T47D (cell line): Measurements from ENCODE around the gene MRTFB.

Experiments used
- DNase-seq, 2 experiments: peaks; one replicate each; pipeline versions ENCODE4 v3.0.0 to v3.0.0-alpha.2; 2011 to 2012; ENCODE audit warnings: low read depth in 1 of 2, low spot score in 1 of 2
- JUND ChIP-seq: IDR thresholded peaks from 2 replicates; pipeline ENCODE4 v1.6.1; 2012; ENCODE audit warnings: low read depth
- in situ Hi-C: cut with HindIII; loops from 2 replicates; pipeline ENCODE4 v1.10.0; 2016; ENCODE audit warnings: low sequenced_read_pairs, low pct_unique_long_range_greater_than_20kb

Gene MRTFB

DNA sequence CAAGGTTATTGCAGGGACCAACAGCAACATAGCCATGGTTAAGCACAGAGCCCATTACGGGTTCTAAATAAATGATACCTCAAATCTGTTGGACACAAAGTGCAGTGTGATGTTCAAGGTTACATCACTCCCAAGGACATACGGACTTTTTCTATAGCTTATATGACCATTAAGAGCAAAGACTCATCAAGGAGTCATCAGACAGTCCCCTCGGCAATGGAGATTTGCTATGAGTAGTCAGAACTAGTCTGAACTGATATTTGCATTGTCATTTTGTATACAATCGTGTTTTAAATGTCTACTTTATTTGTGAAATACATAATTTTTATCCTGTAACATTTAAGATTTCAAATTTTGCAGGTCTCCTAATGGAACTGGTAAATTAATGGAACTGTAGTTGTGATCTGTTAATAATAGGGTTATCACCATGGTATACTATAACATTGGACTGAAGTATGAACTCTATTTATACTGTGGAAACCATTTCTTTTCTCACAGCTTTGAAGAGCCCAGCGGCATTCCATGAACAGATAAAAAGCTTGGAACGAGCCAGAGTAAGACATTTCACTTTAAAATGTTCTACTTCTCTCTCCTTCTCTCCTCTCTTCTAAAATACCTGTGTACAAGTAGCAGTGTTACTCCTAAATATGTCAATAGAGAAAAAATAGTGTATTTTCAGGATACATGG, 140.9 kb downstream of the MRTFB start:
- no peak for TF ChIP-seq JUND
- no peak for DNase-seq
- in situ Hi-C loops = no loop called here

DNA sequence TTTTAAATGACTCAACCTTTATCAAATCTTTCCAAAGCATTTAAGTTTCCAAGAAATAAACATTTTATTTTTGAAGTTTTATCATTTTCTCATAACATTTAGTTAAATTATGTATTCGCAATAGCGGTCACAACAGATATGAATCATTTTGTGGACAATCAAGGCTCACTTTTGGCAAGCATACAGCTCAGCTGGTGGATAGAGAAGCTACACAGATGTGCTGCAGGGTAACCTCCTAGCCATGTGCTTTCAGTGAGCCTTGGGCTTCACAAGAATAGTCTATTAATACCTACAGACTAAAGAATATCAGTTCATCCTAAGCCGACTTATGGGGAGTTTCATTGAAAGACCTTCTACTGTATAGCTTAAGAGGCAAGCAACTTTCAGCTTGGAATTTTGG, 144.8 kb downstream of the MRTFB start:
- DNase-seq = no peak
- TF ChIP-seq JUND = no peak
- in situ Hi-C loops = no loop called here

DNA sequence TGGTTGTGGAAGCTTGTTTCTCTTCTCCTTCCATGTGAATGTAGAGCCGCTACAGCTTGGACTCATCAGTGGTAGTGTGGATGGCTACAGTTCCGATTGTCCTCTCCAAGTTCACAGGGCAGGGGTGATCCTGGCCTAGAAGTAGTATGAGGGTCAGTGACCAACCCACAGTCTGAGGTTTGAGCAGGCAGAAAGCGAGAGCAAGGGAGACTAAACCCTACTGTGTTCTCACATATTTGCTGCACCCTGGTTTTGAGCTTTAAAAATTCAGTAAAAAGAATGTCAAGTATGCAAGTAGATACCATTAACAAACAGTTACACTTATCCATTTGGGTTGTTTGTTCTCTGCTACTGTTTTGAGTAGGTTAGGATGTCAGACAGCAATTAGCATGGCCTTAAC, 148.9 kb downstream of the MRTFB start:
- no peak for TF ChIP-seq JUND
- in situ Hi-C loops = no loop called here
- DNase-seq = no peak

DNA sequence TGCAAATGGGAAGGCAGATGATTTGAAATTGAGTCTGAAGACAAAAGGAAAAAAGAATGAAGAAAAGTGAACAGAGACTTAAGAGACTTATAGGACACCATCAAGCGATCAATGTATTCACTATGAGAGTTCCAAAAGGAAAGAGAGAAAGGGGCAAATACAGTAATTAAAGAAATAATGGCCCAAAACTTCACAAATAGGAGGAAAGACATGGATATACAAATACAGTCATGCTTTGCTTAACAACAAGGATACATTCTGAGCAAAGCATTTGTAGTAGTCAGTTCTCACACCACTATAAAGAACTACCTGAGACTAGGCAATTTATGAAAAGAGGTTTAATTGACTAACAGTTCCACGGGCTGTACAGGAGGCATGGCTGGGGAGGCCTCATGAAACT, 152.5 kb downstream of the MRTFB start:
- no peak for TF ChIP-seq JUND
- in situ Hi-C loops = no loop called here
- no peak for DNase-seq

DNA sequence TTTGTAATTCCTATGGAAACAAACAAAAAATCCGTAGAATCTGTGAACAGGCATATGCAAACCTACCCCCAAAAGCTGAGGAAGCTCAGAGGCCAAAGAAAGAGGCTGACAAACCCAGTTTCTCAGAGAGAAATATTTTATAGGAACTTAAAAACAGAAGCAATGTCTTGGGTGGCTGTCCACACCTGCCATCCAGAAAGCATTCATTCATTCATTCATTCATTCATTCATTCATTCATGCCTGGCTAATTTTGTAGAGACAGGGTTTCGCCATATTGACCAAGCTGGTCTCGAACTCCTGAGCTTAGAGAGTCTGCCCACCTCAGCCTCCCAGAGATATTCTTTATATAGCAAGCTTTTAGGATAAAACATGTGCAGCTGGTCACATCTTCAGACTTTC, 154.3 kb downstream of the MRTFB start:
- in situ Hi-C loops = no loop called here
- TF ChIP-seq JUND = no peak

DNA sequence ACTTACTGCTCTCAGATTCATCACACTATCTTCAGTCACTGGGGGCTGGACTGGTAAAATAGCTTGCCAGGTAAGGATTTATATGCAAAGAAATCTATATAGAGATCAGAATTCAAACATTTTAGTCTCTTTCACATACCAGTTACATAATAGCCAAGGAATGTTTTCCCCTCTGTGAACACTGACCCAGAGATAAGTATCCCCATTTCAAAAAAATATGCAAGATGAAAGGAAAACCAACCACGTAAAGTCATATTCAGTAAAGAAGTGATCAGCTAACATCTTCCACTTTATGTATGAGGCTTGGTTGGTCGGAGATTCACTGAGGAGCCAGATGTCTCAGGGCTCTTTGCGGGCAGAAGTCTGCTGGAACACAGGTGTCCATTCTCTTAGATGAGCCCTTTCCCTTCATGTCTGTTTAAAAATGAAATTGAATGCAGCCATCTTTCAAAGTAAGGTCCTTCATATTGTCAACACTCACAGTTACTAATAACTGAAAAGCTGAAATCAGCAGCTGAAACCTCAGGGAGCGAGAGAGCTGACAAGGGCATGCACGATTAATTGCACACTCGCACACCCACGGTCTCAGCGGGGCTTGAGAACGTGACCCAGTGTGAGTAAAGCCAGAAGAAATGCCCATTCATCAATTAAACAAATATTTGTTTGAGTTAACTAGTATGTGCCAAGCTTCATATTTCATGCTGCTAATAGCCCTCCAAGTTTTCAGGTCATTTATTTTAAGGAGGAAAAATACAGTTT, 161.2 kb downstream of the MRTFB start:
- no peak for DNase-seq
- in situ Hi-C loops = no loop called here

More for the DNA sequence above, 154.3 kb downstream of the MRTFB start:
- no peak for DNase-seq

DNA sequence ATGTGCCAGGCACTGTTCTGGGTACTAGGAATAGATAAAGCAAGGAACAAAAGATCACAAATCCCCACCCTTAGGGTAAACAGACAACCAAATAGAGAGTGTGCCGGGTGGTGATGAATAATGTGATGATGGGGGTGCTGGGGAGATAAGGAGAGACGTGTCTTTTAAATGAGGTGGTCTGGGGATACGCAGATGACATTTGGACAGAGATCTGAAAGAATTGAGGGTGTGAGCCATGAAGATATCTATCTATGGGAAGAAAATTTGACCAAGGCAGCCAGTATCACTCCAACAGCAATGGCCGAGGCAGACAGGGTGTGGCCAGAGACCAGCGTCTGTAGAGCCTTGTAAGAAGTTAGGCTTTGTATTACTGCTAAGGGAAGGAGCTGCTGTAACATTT, 165.3 kb downstream of the MRTFB start:
- no peak for DNase-seq
- no peak for TF ChIP-seq JUND
- in situ Hi-C loops = no loop called here

More for the DNA sequence above, 161.2 kb downstream of the MRTFB start:
- no peak for TF ChIP-seq JUND

DNA sequence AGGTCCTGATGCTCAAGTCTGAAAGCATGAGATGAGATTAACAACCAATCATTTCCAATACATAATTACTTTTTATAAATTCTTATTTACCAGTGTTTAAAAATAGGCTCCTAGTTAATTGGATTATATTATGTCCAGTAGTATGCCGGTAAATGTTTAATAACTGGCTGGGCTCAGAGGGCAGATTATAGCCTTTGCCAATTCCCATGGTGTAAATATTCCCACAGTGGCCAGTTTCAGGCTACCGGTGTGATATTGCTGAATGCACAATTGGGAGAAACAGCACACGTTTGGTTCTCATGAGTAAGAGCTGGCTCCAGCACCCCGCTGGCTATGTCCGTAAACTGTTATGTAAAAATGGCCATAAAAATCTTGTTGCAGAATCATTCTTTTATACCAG, 167.6 kb downstream of the MRTFB start:
- DNase-seq = no peak
- in situ Hi-C loops = no loop called here
- no peak for TF ChIP-seq JUND

DNA sequence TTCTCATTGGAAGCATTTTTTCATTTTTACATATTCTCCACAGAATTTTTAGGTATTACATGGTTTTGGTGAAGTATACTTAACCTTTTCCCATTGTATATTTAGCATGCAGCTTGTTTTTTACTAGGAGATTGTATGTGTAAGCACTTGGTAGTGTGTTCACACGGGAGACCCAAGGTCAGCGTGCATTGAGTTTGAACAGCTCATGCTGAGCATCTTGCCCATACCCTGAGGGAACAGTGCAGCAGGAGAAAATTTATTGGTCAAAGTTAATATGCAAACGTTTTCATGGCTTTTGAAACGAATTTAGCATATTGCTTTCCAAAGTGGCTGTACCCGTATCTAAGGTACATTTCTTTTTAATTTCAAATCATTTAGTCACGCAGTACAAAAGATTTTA, 168.7 kb downstream of the MRTFB start:
- TF ChIP-seq JUND = no peak
- DNase-seq = no peak
- in situ Hi-C loops = no loop called here

DNA sequence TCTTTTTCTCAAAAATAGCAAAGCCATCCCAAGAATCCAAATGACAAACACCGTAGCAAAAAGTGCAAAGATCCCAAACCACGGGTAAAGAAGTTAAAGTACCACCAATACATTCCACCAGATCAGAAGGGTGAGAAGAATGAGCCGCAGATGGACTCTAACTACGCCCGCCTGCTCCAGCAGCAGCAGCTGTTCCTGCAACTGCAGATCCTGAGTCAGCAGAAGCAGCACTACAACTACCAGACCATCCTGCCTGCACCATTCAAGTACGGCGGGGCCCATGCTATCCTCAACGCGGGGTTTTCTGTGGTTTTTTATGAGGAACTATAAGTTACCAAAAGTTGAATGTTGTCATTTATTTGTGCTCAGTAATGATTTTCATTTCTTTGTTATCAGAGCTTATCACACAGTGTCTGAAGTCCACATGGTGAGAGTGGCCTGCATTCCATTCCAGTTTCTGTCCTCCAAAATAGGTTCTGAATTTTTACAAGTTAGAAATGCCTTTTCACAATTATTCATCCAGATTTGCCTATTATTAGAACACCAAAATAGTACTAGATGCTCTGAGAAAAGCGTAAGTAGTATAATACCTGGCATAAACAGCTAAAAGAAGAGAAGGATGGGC, 169.2 kb downstream of the MRTFB start:
- no peak for TF ChIP-seq JUND
- no peak for DNase-seq
- in situ Hi-C loops = no loop called here

DNA sequence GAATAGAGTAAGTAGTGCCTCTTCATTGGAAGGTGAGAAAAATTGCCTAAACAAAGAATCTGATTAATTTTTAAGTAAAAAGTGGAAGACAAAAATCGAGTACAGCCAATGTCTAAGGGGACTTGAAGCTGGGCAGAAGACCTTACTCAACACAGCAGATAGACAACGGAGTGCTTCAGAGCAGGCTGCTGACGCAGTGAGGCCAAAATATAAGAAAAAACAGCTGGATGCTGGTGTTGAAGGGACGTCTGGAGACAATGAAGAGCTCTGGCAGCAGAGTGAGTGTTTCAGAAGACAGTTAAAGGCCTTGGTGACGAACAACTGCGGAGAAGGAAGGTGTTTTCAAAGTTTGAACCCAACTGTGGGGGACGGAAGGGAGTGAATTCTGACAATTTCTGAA, 169.8 kb downstream of the MRTFB start:
- in situ Hi-C loops = no loop called here
- TF ChIP-seq JUND = no peak

DNA sequence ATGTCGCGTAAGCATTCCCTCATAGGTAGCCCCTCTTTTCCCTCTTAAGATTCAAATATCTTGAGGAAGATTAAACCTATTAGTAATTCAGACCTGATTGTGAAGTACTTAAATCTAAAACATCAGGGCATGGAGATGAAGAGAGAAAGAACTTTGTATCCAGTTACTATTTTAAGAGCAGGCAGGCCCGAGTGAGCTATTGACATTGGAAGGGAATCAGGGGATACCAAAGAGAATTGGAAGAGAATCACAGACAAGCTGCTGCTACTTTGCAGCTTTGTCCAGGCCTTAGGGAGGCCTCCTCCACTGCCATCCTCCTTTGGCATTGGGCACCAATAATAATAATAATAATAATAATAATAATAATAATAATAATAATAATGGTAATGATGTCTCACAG, 170.5 kb downstream of the MRTFB start:
- DNase-seq = no peak
- in situ Hi-C loops = no loop called here
- no peak for TF ChIP-seq JUND

More for the DNA sequence above, 169.8 kb downstream of the MRTFB start:
- DNase-seq = no peak

DNA sequence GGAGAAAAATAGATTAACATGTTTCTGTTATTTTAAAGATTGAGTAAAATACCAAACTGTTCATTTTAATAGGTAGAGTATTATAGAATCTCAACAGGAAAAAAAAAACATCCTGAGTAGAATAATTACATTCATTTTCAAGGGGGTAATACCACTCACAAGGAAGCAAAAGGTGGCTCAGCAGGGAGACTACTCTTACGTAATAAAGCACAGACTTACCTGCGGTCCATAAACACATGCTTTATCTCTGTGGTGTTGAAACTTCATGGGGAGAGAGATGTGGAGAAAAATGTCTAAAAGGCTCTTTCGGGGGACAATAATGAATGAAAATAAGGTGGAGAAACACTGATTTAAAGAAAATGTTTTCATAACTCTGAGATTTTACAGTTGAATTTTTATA, 171.7 kb downstream of the MRTFB start:
- in situ Hi-C loops = no loop called here
- no peak for DNase-seq
- TF ChIP-seq JUND = no peak
